Measurements from ENCODE around the gene XPNPEP2.

The XPNPEP2 gene

DNA sequence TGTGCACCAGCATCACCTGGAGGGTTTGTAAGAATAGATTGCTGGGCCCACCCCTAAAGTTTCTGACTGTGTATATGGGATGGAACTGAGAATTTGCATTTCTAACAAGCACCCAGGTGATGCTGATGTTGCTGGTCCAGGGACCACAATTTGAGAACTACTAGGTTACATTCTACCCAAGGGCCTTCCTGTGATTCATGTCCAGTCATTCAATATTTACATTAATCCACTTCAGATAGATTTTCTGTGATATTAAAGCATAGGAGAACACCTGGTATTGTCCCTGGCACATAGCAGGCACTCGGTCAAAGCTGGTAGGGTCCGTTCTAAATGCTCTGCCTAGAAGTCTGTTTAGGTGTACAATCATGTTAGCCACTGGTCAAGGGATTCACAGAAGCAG, 19.5 kb upstream of the XPNPEP2 start:
- TF ChIP-seq, protein P1, sequence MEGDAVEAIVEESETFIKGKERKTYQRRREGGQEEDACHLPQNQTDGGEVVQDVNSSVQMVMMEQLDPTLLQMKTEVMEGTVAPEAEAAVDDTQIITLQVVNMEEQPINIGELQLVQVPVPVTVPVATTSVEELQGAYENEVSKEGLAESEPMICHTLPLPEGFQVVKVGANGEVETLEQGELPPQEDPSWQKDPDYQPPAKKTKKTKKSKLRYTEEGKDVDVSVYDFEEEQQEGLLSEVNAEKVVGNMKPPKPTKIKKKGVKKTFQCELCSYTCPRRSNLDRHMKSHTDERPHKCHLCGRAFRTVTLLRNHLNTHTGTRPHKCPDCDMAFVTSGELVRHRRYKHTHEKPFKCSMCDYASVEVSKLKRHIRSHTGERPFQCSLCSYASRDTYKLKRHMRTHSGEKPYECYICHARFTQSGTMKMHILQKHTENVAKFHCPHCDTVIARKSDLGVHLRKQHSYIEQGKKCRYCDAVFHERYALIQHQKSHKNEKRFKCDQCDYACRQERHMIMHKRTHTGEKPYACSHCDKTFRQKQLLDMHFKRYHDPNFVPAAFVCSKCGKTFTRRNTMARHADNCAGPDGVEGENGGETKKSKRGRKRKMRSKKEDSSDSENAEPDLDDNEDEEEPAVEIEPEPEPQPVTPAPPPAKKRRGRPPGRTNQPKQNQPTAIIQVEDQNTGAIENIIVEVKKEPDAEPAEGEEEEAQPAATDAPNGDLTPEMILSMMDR (IDR thresholded peaks at IDR 0.05; ENCODE audit: low read depth, low read length): no peak

DNA sequence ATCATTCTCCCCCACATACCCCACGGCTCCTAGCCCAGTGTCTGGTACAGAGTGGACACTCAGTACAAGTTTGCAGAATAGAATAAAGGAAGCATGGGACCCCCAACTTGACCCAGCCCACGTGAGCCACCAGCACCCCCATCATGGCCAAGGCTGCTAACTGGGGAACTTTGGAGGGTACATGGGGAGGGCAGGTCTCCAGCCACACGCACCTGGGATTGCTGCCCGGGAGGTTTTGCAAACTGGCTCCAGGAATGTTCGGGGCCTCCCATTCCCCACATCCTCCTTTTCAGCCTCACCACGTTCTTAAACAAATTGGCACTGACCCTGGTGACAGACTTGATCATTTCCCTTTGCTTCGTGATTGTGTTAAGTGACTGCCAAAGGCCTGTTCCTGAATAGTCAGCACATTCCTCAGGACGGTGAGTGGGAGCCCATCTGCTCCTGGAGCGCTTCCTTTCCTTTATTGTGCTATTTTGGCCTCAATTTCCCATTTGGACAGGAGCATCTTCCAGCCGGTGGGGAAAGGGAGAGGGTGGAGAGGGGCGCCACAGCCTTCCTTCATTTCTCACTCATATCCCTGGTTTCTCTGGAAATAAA, 18.7 kb upstream of the XPNPEP2 start:
- TF ChIP-seq, protein P1 (IDR thresholded peaks at IDR 0.05; ENCODE audit: low read depth, low read length): no peak
- DNase-seq (ENCODE audit: extremely low read depth, low read depth): no peak

More for the DNA sequence above, 19.5 kb upstream of the XPNPEP2 start:
- DNase-seq (ENCODE audit: extremely low read depth, low read depth): no peak

DNA sequence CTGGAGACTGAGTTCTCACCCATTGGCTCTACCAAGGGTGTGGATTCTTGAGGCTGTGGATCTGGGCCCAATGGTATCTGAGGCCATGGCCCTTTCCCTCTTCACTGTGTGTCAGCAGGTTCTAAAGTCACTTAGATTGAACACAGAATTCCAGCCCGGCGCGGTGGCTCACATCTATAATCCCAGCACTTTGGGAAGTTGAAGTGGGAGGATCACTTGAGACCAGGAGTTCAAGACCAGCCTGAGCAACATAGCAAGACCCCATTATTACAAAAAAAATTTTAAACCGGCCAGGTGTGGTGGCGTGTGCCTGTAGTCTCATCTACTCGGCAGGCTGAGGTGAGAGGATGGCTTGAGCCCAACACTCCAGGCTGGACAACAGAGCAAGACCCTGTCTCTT, 18.0 kb upstream of the XPNPEP2 start:
- no peak for DNase-seq (ENCODE audit: extremely low read depth, low read depth)
- TF ChIP-seq, protein P1 (IDR thresholded peaks at IDR 0.05; ENCODE audit: low read depth, low read length): no peak

DNA sequence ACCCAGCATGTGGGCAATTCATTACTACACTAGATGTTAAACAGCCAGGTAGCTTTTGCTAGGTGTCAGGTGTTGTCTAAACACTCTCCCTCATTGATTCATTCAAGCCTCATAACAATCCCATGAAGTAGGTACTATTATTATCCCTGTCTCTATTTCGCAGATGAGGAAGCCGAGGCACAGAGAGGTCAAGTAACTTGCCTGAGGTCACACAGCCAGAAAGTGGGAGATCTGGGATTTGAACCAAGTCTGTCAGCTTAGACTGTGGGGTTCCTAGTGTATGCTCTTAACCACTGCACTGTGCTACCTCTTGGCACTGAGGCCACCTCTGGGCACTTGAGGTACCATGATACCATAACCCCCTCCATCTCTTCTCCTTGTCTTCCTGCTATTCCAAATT, 17.4 kb upstream of the XPNPEP2 start:
- TF ChIP-seq, protein P1 (IDR thresholded peaks at IDR 0.05; ENCODE audit: low read depth, low read length): no peak
- DNase-seq (ENCODE audit: extremely low read depth, low read depth): no peak

DNA sequence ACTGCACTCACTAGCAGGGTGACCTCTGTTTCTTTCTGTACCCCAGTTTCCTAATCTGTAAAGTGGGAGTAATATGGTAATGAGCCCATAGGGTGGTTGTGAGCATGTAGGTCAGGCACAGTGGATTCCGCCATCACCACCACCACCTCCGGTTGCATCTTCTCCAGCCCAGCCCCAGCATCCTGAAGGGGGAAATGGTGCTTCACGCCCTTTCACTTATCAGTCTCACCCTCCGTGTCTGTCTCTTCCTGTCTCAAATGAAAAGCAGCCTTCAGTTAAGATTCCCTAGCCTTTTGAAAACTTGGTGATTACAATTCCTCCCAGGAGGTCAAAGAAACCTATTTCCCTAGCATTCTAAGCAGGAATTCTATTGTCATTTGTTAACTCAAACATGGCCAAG, 16.9 kb upstream of the XPNPEP2 start:
- TF ChIP-seq, protein P1 (IDR thresholded peaks at IDR 0.05; ENCODE audit: low read depth, low read length): no peak
- no peak for DNase-seq (ENCODE audit: extremely low read depth, low read depth)

DNA sequence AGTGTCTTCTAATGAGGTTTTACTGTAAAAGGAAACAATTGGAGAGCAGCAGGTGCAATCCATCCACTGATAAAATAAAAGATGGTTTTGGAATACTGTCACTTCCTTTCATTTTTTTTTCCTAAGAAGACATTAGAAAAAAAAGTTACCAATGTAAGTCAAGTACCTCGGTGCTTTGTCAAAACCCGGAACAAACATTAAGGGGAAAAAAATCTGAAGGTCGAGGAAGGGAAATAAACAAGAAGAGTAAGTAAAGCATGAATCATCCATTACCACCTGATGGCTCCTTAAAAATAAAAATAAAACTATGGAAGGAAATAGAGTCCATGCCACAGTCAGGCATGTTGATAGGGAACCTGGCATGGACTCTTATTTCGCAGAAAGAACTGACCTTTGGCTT, 15.3 kb upstream of the XPNPEP2 start:
- TF ChIP-seq, protein P1 (IDR thresholded peaks at IDR 0.05; ENCODE audit: low read depth, low read length): no peak
- DNase-seq (ENCODE audit: extremely low read depth, low read depth): no peak

DNA sequence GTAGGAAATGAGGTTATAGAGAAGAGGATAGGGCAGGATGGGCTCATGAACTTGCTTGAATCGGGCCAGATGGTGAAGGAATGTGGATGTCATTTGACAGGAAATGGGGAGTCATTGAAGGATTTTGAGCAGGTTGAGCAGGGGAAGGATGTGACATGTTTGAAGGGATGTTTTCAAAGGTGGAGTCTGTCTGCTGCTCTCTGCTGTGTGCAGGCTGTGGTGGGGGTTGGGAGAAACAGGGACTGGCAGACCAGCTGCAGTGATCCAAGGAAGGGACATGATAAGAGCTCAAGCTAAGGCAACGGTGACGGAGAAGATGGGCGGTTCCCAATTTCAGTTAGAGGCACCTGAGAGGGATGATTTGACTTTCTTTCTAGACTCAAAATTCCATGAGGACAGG, 14.0 kb upstream of the XPNPEP2 start:
- TF ChIP-seq, protein P1 (IDR thresholded peaks at IDR 0.05; ENCODE audit: low read depth, low read length): no peak

More for the DNA sequence above, 14.0 kb upstream of the XPNPEP2 start:
- no peak for DNase-seq (ENCODE audit: extremely low read depth, low read depth)

Data from AG09319 (cell line).